ENCODE measurements around the gene CCNL1.
"Not testable (repeated sequence)": the region's sequence is repeated elsewhere in the genome, so short reads cannot be mapped to it uniquely, and the experiment has no call there.

The CCNL1 gene

DNA sequence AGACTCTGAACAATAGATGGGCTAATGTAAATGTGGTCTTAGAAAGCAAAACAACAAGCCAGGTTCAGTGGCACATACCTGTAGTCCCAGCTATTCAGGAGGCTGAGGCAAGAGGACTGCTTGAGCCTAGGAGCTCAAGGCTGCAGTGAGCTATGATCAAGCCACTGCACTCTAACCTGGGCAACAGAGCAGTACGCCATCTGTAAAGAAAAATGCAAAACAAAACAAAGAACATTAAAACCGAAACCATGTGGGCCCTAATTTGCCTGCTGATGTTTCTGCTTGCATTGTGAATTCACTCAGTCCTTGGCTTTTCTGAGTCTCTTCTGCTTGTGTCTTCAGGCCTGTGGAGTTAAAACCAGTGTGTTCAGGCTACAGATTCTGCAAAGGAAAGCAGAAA, 56.7 kb downstream of the CCNL1 start:
- no peak for DNase-seq

DNA sequence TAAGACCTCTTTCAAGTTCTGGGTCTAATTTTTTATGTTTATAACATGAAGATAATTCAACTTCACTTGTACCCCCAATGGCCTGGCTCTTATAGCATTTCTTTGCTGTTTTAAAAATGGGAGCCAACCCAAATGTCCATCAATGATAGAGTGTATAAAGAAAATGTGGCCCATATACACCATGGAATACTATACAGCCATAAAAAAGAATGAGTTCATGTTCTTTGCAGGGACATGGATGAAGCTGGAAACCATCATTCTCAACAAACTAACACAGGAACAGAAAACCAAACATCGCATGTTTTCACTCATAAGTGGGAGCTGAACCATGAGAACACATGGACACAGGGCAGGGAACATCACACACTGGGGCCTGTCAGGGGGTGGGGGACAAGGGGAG, 57.4 kb downstream of the CCNL1 start:
- not testable (repeated sequence) for DNase-seq

DNA sequence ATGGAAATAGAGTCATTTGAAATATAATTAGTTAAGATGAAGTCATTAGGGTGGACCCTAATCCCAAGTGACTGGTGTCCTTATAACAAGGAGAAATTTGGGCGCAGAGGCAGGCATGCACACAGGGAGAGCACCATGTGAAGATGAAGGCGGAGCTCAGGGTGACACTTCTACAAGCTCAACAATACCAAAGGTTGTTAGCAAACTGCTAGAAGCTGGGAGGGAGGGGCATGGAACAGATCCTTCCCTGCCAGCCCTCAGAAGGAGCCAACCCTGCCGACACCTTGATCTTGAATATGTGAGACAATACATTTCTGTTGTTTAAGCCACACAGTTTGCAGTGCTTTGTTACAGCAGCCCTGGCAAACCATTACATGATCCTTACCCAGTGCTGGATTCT, 57.8 kb downstream of the CCNL1 start:
- no peak for DNase-seq

DNA sequence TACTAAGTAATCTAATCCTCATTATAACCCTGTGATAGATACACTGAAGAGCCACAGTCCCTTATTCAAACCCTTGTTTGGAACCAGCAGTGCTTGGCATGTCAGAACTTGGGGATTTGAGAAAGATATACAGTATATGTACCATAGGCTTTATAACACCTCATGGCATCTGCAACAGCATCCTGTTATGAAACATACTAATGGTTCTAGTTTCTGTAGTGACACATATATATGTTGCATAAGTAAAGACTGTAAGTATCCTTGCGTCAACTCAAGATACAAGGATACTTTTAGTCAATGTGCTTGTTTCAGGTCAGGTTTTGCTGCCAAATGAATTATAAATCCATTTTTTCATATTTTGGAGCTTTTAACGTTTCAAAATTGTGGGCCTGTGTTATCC, 58.5 kb downstream of the CCNL1 start:
- peak in 3 of 4 experiments; percentile 12 to 69 (median 68) for DNase-seq

DNA sequence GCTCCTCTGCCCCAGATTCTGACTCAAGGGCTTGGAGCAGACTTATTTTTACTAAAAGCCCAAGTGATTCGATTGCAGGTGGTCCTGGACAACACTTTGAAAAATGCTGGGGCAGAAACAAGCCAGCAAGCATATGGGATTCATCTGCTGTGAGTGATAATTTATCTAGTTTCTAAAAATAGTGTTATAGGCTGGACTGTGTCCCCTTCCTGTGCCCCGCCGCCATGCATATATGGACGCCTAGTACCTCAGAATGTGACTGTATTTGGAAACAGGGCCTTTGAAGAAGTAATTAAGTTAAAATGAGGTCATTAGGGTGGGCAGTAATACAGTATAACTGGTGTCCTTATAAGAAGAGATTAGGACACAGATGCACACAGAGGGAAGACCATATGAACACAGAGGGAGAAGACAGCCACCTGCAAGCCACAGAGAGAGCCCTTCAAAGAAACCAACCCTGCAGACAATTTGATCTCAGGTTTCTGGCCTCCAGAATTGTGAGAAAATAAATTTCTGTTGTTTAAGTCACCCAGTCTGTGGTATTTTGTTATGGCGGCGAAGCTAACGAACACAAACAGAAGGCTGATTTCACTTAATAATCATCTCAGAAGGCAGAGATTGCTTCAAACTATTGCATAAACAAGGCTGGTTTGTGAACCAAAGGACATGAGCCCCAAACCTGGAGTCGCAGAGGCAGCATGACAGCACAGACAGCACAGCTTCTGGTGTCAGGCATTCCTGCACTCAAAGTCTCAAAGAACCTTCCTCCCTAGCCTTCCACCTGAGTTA, 59.1 kb downstream of the CCNL1 start:
- DNase-seq, result no peak

DNA sequence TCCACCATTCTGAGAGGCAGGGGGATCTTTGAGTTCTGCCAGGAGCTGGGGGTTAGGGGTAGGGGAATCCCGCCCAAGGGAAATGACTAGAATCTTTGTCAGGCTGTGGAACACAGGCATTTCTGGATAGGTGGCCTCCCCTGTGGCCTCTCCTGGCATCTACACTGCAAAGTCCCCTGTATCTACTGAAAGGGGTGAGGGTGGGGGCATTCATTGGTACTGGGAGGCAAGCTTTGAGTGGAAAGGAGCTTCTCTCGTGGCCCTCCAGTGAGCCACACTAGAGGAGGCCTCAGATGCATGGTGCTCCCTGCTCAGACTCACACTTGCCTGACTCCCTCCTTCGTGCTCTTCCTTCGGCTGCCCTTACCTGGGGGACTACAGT, 59.9 kb downstream of the CCNL1 start:
- DNase-seq, result no peak

DNA sequence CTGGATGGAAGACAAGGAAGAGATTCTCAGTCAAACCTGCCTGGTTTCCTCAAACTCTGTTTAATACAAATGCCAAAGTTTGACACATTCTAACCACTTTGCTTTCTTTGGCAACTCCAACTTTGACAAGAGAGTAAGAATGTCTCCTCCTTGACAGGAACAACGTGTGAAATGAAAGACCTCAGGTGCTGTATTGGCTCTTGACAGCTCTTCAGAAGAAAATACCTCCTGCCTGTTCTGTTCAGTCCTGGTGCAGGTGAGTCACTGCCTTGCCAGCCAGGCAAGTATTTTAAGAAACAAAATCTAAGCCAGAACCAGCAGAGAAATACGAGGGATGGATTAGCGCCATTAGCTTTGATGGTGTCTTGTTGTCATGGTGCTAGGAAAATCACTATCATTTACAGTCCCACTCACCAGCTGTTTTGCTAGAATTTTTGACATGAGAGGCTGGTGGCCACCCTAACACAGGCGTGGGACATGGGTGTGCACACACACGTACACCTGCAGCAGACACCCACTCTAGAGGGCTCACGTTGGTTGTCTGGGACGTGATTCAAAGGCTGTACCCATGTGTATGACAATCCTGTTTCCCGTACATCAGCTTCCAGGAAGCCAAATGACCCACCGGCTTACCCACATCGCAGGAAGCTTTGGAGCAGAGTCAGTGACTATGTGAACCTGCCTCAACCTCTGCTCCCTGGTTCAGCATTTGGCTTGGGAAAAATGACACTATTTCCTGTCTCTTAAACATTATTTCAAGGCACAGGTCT, 60.4 kb downstream of the CCNL1 start:
- no peak for DNase-seq

DNA sequence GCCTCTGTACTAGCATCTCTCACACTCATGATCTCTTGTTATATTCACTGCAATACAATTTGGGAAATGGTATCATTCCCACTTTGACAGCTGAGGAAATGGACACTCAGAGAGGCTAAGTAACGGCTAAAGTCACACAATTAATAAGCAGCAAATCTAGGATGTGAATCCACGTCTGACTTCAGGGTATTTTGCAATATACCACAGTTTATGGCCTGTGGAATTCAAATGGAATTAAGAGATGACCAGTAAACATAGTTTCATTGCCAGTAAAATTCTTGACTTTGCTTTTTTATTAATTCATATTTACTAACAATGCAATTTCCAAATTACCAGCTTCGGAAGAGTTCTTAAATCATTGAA, 61.1 kb downstream of the CCNL1 start:
- DNase-seq, result no peak

DNA sequence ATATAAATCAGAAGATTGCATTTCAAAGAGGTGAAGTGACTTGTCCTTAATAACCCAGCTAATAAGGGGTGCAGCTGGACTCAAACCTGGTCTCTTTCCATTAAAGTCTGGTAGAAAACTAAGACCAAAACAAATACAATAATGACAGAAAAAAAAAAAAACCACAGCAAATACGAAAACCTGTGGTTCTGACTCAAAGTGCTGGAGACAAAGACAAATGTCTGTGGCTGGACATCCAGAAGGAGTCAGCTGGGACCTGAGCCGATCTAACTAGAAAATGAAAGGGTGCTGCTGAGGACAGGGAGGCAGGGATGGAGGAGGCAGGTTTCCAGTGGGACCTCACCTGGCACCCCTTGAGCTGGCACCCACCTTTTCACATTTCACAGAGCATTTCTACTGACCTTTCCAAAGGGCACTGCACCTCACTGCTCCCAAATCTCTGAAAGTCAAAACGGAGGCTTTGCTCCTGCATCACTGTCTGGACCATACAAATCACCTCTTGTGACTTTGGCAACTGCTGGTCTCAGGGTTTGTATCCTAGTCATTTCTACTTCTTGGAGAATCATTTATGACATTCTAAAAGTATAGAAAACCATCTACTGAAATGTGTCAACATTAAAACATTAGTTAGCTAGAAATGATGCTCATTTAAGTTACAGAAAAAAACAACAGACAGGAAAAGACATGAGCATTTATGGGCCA, 61.7 kb downstream of the CCNL1 start:
- no peak for DNase-seq
